ENCODE results near the gene MTRF1L. TPM values are rescaled to one million over a fixed set of nuclear protein-coding genes. Genes with fewer than 3 reads are reported as not detected.

The MTRF1L gene
- total and polyA plus RNA-seq, 2 donors (not counting 1 experiment from before 2014, with no cell fraction given), result 15.7 to 17.8 TPM

DNA sequence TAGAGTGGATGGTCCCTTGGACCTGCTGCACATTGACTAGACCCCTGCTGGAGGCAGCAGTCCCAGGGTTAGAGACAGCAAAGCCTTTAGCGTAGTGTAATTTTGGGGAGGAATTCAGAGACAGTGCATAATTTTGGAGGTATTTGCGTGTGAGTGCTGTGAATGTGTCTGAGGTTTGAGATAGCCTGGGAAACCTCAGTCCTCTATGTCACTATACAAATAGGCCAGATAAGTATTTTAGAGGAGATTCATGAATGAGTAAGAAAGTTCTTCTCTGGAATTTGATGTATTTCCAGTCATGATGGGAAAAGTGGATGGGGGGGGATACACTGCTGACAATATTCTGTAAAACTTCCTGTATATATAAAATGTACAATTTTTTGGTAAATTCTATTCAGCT lies 25.8 kb upstream of the MTRF1L start:
- Histone ChIP-seq H3K27me3 (ENCODE audit: control insufficient read depth, insufficient read depth, low read length) (no peaks in the 10 kb centered on the region), H3K4me1 (ENCODE audit: control insufficient read depth, extremely low read depth, insufficient read depth, low read length) (peaks cover 4% of the 10 kb centered on the region), H3K27ac (ENCODE audit: insufficient read depth, low read length) (no peak overlapping the region), H3K4me3 (replicated peaks in 1 of 4; ENCODE audit: control extremely low read depth in 1 of 4, insufficient read depth in 1 of 4, low read depth in 3 of 4, low read length in 4 of 4) (no peak overlapping the region), H2AFZ (ENCODE audit: low read length) (no peak overlapping the region), H3K79me2 (ENCODE audit: control insufficient read depth, insufficient read depth, low read length) (no peaks in the 10 kb centered on the region), H3K4me2 (ENCODE audit: extremely low read depth, insufficient read depth, low read length) (no peak overlapping the region), H3K9me3 (ENCODE audit: control insufficient read depth, insufficient read depth, low read depth, low read length) (no peaks in the 10 kb centered on the region), H3K9ac (ENCODE audit: insufficient read depth, low read length) (no peak overlapping the region), H4K20me1 (ENCODE audit: control insufficient read depth, extremely low read depth, insufficient read depth, low read length) (no peaks in the 10 kb centered on the region), H3K36me3 (ENCODE audit: control insufficient read depth, insufficient read depth, low read length) (no peaks in the 10 kb centered on the region)
- TF ChIP-seq, protein P1, sequence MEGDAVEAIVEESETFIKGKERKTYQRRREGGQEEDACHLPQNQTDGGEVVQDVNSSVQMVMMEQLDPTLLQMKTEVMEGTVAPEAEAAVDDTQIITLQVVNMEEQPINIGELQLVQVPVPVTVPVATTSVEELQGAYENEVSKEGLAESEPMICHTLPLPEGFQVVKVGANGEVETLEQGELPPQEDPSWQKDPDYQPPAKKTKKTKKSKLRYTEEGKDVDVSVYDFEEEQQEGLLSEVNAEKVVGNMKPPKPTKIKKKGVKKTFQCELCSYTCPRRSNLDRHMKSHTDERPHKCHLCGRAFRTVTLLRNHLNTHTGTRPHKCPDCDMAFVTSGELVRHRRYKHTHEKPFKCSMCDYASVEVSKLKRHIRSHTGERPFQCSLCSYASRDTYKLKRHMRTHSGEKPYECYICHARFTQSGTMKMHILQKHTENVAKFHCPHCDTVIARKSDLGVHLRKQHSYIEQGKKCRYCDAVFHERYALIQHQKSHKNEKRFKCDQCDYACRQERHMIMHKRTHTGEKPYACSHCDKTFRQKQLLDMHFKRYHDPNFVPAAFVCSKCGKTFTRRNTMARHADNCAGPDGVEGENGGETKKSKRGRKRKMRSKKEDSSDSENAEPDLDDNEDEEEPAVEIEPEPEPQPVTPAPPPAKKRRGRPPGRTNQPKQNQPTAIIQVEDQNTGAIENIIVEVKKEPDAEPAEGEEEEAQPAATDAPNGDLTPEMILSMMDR (conservative IDR thresholded peaks at IDR 0.05 in 1 of 2, IDR thresholded peaks at IDR 0.05 in 1 of 2; ENCODE audit: low read depth in 1 of 2, low read length in 2 of 2), result no peak
- no peak for TF ChIP-seq EZH2 (IDR thresholded peaks at IDR 0.05; ENCODE audit: low read length, missing control alignments)
- peak in 1 of 2 donors; percentile 23 for DNase-seq (ENCODE audit: low read depth in 2 of 2)

DNA sequence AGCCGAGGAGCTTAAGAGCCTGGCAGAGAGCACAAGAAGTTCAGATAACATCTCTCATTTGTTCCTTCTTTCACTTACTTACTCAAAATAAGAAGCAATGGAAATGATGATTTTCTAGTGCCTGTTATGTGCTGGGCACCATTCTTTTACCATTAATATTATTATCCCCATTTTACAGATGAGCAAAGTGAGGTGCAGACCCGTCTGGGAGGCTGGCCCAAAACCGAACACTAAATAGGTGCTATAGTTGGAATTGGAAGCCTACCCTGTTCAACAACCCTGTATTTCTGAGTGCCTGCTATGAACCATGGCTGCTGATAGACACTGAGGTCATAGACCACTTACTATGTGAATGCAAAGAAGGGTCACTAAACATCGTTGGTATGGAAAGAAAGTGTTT lies 25.0 kb upstream of the MTRF1L start:
- DNase-seq (ENCODE audit: low read depth in 2 of 2), result no peak
- TF ChIP-seq, protein P1 (conservative IDR thresholded peaks at IDR 0.05 in 1 of 2, IDR thresholded peaks at IDR 0.05 in 1 of 2; ENCODE audit: low read depth in 1 of 2, low read length in 2 of 2), result no peak
- Histone ChIP-seq H3K4me2 (ENCODE audit: extremely low read depth, insufficient read depth, low read length) (no peak overlapping the region), H3K4me1 (ENCODE audit: control insufficient read depth, extremely low read depth, insufficient read depth, low read length) (peaks cover 4% of the 10 kb centered on the region), H3K36me3 (ENCODE audit: control insufficient read depth, insufficient read depth, low read length) (no peaks in the 10 kb centered on the region), H2AFZ (ENCODE audit: low read length) (no peak overlapping the region), H3K9ac (ENCODE audit: insufficient read depth, low read length) (no peak overlapping the region), H4K20me1 (ENCODE audit: control insufficient read depth, extremely low read depth, insufficient read depth, low read length) (no peaks in the 10 kb centered on the region), H3K4me3 (replicated peaks in 1 of 4; ENCODE audit: control extremely low read depth in 1 of 4, insufficient read depth in 1 of 4, low read depth in 3 of 4, low read length in 4 of 4) (no peak overlapping the region), H3K79me2 (ENCODE audit: control insufficient read depth, insufficient read depth, low read length) (no peaks in the 10 kb centered on the region), H3K9me3 (ENCODE audit: control insufficient read depth, insufficient read depth, low read depth, low read length) (no peaks in the 10 kb centered on the region), H3K27ac (ENCODE audit: insufficient read depth, low read length) (no peak overlapping the region), H3K27me3 (ENCODE audit: control insufficient read depth, insufficient read depth, low read length) (no peaks in the 10 kb centered on the region)

DNA sequence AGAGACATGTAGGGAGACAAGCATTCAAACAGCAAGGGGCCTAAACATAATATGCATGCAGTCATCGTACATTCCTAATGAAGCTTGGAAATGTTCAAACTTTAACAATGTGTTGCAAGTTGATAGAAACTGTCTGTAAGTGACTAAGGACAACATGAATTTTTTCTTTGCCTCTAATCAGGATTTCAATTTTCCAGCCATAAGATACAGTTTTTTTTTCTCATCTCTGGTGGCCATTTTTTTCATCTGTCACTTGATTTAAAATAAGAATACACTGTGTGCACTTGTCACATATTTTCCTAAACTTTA lies 22.2 kb upstream of the MTRF1L start:
- Histone ChIP-seq H3K9ac (ENCODE audit: insufficient read depth, low read length) (no peak overlapping the region), H3K4me1 (ENCODE audit: control insufficient read depth, extremely low read depth, insufficient read depth, low read length) (no peaks in the 10 kb centered on the region), H3K79me2 (ENCODE audit: control insufficient read depth, insufficient read depth, low read length) (no peaks in the 10 kb centered on the region), H3K9me3 (ENCODE audit: control insufficient read depth, insufficient read depth, low read depth, low read length) (no peaks in the 10 kb centered on the region), H2AFZ (ENCODE audit: low read length) (no peak overlapping the region), H3K27ac (ENCODE audit: insufficient read depth, low read length) (no peak overlapping the region), H3K27me3 (ENCODE audit: control insufficient read depth, insufficient read depth, low read length) (no peaks in the 10 kb centered on the region), H4K20me1 (ENCODE audit: control insufficient read depth, extremely low read depth, insufficient read depth, low read length) (no peaks in the 10 kb centered on the region), H3K4me3 (replicated peaks in 1 of 4; ENCODE audit: control extremely low read depth in 1 of 4, insufficient read depth in 1 of 4, low read depth in 3 of 4, low read length in 4 of 4) (no peak overlapping the region), H3K4me2 (ENCODE audit: extremely low read depth, insufficient read depth, low read length) (no peak overlapping the region), H3K36me3 (ENCODE audit: control insufficient read depth, insufficient read depth, low read length) (no peaks in the 10 kb centered on the region)
- DNase-seq (ENCODE audit: low read depth in 2 of 2), result no peak
- TF ChIP-seq, protein P1 (conservative IDR thresholded peaks at IDR 0.05 in 1 of 2, IDR thresholded peaks at IDR 0.05 in 1 of 2; ENCODE audit: low read depth in 1 of 2, low read length in 2 of 2), result no peak
- TF ChIP-seq EZH2 (IDR thresholded peaks at IDR 0.05; ENCODE audit: low read length, missing control alignments), result no peak
